Measurements from ENCODE around the gene LPIN3. TPM values are rescaled to one million over a fixed set of nuclear protein-coding genes. Genes with fewer than 3 reads are reported as not detected.

LPIN3 gene
- total and polyA plus RNA-seq, 2 of the 4 experiments (the other 2 are of a cell fraction): 2.3 to 8.3 TPM

GRCh38 chr20:41344477-41344876 is 3.9 kb downstream of the LPIN3 start:
- intact Hi-C loops (cut with micrococcal nuclease) (loop anchor here (10.0 kb wide), 1 partner anchor 350 kb away; no protein-coding TSS in a partner anchor), dilution Hi-C loops (cut with HindIII; ENCODE audit: low sequenced_read_pairs, unreplicated experiment) (no loop called here), in situ Hi-C loops (cut with MboI; ENCODE audit: low sequenced_read_pairs) (loop anchor here (5.0 to 10.0 kb wide), 2 partner anchors 167 to 370 kb away; no protein-coding TSS in a partner anchor)
- Histone ChIP-seq H3K56ac (ENCODE audit: extremely low read depth, insufficient read depth, low read length) (no peak overlapping the region), H2AK9ac (replicated peaks; ENCODE audit: low read depth, low read length, poor library complexity) (no peak overlapping the region), H3K9ac (ENCODE audit: low read depth, low read length) (no peak overlapping the region), H3K14ac (replicated peaks; ENCODE audit: low read depth, low read length) (no peak overlapping the region), H2BK5ac (ENCODE audit: low read depth, low read length, poor library complexity, severe bottlenecking) (no peak overlapping the region), H3K9me3 (ENCODE audit: control insufficient read depth, insufficient read depth, low read length) (no peaks in the 10 kb centered on the region), H2BK120ac (ENCODE audit: low read depth, low read length) (no peak overlapping the region), H3K4me2 (ENCODE audit: low read depth, low read length) (no peak overlapping the region), H3K4me3 (ENCODE audit: insufficient read depth, low read depth, low read length) (no peak overlapping the region), H3K23ac (ENCODE audit: low read depth, low read length) (no peak overlapping the region), H3K4ac (ENCODE audit: low read depth, low read length) (no peak overlapping the region), H3K9me1 (ENCODE audit: insufficient read depth, low read length) (no peaks in the 10 kb centered on the region; the same call in 1 of the 2 replicates), H3K36me3 (ENCODE audit: control insufficient read depth, insufficient read depth, low read length) (no peaks in the 10 kb centered on the region), H3K27ac (ENCODE audit: insufficient read depth, low read length) (no peak overlapping the region), H4K91ac (ENCODE audit: insufficient read depth, low read depth, low read length) (no peak overlapping the region), H4K20me1 (ENCODE audit: insufficient read depth, low read length) (no peaks in the 10 kb centered on the region), H2BK20ac (ENCODE audit: low read depth, low read length) (no peak overlapping the region), H3K4me1 (ENCODE audit: control insufficient read depth, insufficient read depth, low read length) (peaks cover 12% of the 10 kb centered on the region), H3K18ac (ENCODE audit: low read depth, low read length) (no peak overlapping the region), H2AK5ac (ENCODE audit: low read depth, low read length) (no peak overlapping the region), H3K79me1 (ENCODE audit: low read depth in 1 of 2, low read length in 2 of 2) (peaks cover 0 to 6% of the 10 kb centered on the region in 2 experiments; a peak in 1 of 4 replicates), H3K27me3 (ENCODE audit: control insufficient read depth, insufficient read depth, low read length) (no peaks in the 10 kb centered on the region), H2AFZ (replicated peaks; ENCODE audit: low read length, poor library complexity) (no peak overlapping the region), H2BK15ac (ENCODE audit: low read depth, low read length) (no peak overlapping the region), H4K8ac (ENCODE audit: low read depth in 2 of 2, low read length in 2 of 2) (no peak overlapping the region), H4K5ac (ENCODE audit: low read depth, low read length) (no peak overlapping the region)
- ChIA-PET POLR2A (ENCODE audit: unreplicated experiment) (no interaction called here), CTCF (interaction anchor here (1.0 kb wide), 1 partner anchor 17 kb away, joined by 3 read pairs; no protein-coding TSS in a partner anchor)
- no peak for DNase-seq
- no TSS peak for BruUV-seq (replicated peaks)
- 90% methylated on average over 2 of the region's 4 CpGs; no CpG with 5 or more reads in 1 of the 2 experiments for WGBS, 2 experiments (ENCODE audit: extremely low coverage in 2 of 2, insufficient read length in 1 of 2)
- no peak for TF ChIP-seq CTCF (conservative IDR thresholded peaks at IDR 0.05; ENCODE audit: low read depth, low read length)
- no peak for TF ChIP-seq RAD21 (IDR thresholded peaks at IDR 0.05; ENCODE audit: low read length)
- no peak for TF ChIP-seq POLR2A (IDR thresholded peaks at IDR 0.05; ENCODE audit: low read depth, low read length)
- no peak for TF ChIP-seq BHLHE40 (IDR thresholded peaks at IDR 0.05; ENCODE audit: low read depth, low read length)
- TF ChIP-seq CHD1 (IDR thresholded peaks at IDR 0.05; ENCODE audit: low read depth, low read length): no peak
- no peak for TF ChIP-seq RFX5 (IDR thresholded peaks at IDR 0.05; ENCODE audit: low read depth, low read length)
- no peak for TF ChIP-seq NFE2L2 (IDR thresholded peaks at IDR 0.05; ENCODE audit: low read depth, low read length)
- TF ChIP-seq, protein P1, sequence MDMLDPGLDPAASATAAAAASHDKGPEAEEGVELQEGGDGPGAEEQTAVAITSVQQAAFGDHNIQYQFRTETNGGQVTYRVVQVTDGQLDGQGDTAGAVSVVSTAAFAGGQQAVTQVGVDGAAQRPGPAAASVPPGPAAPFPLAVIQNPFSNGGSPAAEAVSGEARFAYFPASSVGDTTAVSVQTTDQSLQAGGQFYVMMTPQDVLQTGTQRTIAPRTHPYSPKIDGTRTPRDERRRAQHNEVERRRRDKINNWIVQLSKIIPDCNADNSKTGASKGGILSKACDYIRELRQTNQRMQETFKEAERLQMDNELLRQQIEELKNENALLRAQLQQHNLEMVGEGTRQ (IDR thresholded peaks at IDR 0.05; ENCODE audit: low read depth, low read length): no peak
- TF ChIP-seq, protein P2, sequence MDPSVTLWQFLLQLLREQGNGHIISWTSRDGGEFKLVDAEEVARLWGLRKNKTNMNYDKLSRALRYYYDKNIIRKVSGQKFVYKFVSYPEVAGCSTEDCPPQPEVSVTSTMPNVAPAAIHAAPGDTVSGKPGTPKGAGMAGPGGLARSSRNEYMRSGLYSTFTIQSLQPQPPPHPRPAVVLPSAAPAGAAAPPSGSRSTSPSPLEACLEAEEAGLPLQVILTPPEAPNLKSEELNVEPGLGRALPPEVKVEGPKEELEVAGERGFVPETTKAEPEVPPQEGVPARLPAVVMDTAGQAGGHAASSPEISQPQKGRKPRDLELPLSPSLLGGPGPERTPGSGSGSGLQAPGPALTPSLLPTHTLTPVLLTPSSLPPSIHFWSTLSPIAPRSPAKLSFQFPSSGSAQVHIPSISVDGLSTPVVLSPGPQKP (IDR thresholded peaks at IDR 0.05; ENCODE audit: borderline replicate concordance, low read depth, low read length): no peak
- no peak for TF ChIP-seq RCOR1 (IDR thresholded peaks at IDR 0.05; ENCODE audit: insufficient replicate concordance, low read length)
- no peak for TF ChIP-seq MAFK (IDR thresholded peaks at IDR 0.05; ENCODE audit: low read depth, low read length)
- no peak for TF ChIP-seq SMC3 (IDR thresholded peaks at IDR 0.05; ENCODE audit: low read depth, low read length)
- no peak for TF ChIP-seq MXI1 (IDR thresholded peaks at IDR 0.05; ENCODE audit: borderline replicate concordance, low read depth, low read length)
- TF ChIP-seq MAZ (IDR thresholded peaks at IDR 0.05; ENCODE audit: borderline replicate concordance, low read depth, low read length): no peak
- TF ChIP-seq FOS (IDR thresholded peaks at IDR 0.05; ENCODE audit: low read depth, low read length): no peak
- no peak for TF ChIP-seq CEBPB (IDR thresholded peaks at IDR 0.05; ENCODE audit: low read depth, low read length)
- no peak for ATAC-seq (ENCODE audit: low read depth)

All from IMR-90 (cell line).